Muscle layer of duodenum (tissue), 2 donors: ENCODE results near the gene TMA7.
A peak's percentile ranks its signal among the peaks of the same experiment; 100 is the strongest.

Experiments
- H3K27ac ChIP-seq: one replicate; pipeline ENCODE4 v1.7.0; 2013; ENCODE audit warnings: mild to moderate bottlenecking, low read length
- H3K27me3 ChIP-seq: one replicate; pipeline ENCODE4 v1.7.0; 2013; ENCODE audit warnings: low read depth, mild to moderate bottlenecking, control low read depth, low read length
- H3K36me3 ChIP-seq, 2 donors: one replicate each; pipeline ENCODE4 v1.7.0; 2013; ENCODE audit warnings: low read length in 2 of 2, control low read depth in 1 of 2, mild to moderate bottlenecking in 1 of 2; ENCODE audit not compliant: insufficient read depth in 2 of 2, control insufficient read depth in 1 of 2
- H3K4me1 ChIP-seq, 2 donors: one replicate each; pipeline ENCODE4 v1.7.0; 2013; ENCODE audit warnings: low read length in 2 of 2, mild to moderate bottlenecking in 2 of 2, control low read depth in 1 of 2, moderate library complexity in 1 of 2; ENCODE audit not compliant: insufficient read depth in 2 of 2, control insufficient read depth in 1 of 2
- H3K4me3 ChIP-seq, 2 donors: one replicate each; pipeline ENCODE4 v1.7.0; 2013; ENCODE audit warnings: low read length in 2 of 2, low read depth in 1 of 2, mild to moderate bottlenecking in 1 of 2
- H3K9me3 ChIP-seq, 2 donors: one replicate each; pipeline ENCODE4 v1.7.0; 2013; ENCODE audit warnings: low read length in 2 of 2, control low read depth in 1 of 2, mild to moderate bottlenecking in 1 of 2; ENCODE audit not compliant: control insufficient read depth in 1 of 2
- donor health status: healthy.

Gene TMA7

DNA sequence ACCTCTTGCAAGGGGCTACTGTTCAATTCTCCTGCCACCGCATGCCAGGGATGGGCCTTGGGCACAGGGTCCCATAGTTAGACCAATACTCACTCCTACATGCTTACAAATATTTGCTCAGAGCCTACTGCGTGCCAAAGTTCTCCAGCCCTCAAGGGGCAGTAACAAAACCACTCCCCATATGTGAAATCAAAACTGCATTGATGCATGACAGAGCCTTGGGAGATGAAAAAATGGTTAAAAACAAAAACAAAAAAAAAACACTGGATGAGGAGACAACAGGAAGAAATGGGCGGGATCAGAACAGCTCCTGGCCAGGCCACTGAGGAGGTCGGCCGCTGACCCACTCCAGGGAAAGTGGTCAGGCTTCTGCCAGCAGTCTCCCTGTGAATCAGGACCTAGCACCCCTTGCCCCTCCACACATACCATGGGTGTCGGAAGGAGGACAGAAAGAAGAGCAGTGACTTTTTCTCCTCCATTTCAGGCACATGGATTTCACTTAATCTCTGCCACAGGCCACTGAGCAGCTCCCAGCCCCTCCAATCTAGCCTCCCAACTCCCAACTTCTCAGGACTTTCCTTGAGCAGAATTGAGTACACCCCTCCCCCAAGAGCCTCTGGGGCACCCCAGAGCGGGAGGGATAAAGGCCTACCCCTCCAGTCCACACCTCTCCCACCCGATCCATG, 13.0 kb upstream of the TMA7 start:
- Histone ChIP-seq H3K27ac (peak overlapping the region; percentile 84), H3K27me3 (no peaks in the 10 kb centered on the region), H3K4me1 (peaks cover 24 to 71% of the 10 kb centered on the region in 2 donors), H3K9me3 (no peaks in the 10 kb centered on the region), H3K36me3 (peaks cover under 1 to 5% of the 10 kb centered on the region in 2 donors), H3K4me3 (peak overlapping the region; percentile 55 to 73)

DNA sequence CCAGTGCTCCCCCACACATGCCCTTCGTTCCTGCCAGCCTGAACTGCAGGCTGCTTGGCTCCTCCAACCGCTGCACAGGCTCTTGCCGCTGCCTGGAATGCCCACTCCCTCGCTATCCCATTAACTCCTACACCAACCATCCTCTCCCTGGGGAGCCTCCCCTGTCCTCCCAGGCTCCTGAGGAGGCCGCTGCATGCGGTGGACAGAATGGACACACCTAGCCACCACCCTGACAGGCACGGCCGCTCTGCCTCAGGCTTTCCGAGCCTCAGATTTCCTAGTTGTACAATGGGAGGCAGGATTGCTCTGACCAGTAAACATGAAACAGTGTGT, 12.5 kb upstream of the TMA7 start:
- peak overlapping the region; percentile 55 to 73 for H3K4me3 ChIP-seq
- peak overlapping the region; percentile 84 for H3K27ac ChIP-seq
- H3K4me1 ChIP-seq, result peaks cover 25 to 66% of the 10 kb centered on the region in 2 donors
- H3K9me3 ChIP-seq, result no peaks in the 10 kb centered on the region
- peaks cover 5 to 8% of the 10 kb centered on the region in 2 donors for H3K36me3 ChIP-seq
- no peaks in the 10 kb centered on the region for H3K27me3 ChIP-seq

DNA sequence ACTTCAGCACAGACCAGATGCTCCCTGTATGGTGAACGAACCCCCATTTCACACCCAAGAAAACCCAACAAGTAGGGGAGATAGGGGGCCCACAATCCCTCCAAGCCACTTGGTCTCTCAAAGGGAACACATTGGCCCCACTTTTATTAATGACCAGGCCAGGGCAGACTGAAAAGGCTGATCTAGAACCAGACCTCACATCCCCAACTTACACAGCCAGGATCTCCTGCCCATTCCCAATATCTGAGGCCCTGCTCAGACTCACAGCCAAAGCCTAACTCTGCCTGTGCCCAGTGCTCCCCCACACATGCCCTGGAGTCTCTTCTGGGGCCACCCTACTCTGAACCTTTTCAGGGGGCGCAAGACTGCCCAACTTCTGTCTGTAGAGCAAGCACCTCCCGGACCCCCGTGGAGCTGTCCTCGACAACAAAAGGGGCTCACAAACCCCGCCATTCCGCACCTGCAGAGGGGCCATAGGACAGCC, 11.9 kb upstream of the TMA7 start:
- H3K9me3 ChIP-seq, result no peaks in the 10 kb centered on the region
- peak overlapping the region; percentile 55 to 73 for H3K4me3 ChIP-seq
- H3K27me3 ChIP-seq, result no peaks in the 10 kb centered on the region
- H3K4me1 ChIP-seq, result peaks cover 30 to 66% of the 10 kb centered on the region in 2 donors
- peak overlapping the region; percentile 84 for H3K27ac ChIP-seq
- peaks cover 11 to 12% of the 10 kb centered on the region in 2 donors for H3K36me3 ChIP-seq

DNA sequence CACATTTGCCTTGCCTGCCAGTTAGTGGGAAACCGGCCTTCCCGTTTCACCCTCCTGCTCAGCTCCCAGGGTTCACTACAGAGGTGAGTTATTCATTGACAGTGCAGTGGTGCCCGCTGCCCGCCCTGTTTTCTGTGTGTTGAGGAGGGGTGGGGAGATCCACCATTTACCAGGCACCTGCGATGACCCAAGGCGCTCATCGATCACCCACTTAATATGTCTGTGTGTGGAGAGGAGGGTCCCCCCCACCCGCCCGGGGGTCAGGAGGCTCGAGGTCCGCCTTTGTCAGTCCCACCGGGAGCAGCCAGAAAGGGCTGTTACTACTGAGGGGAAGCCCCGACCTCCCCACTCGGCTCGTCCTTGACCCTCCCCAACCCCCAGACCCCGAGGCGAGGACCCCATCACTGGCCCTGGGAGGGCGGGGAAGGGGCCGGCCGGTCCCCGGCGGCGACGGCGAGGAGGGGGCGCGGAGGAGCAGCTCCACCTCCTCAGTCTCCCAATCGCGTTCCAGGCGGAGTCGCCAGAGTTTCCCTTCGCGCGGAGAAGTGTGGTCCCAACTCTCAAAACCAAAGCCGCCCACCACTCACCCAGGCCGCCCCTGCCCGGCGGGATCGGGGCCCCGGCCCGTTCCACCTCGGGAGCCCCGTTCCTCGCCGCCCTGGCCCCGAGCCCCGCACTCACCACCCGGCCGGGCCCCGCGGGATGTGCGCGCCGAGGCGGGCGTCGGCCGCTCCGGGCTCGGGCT, 11.3 kb upstream of the TMA7 start:
- Histone ChIP-seq H3K27ac (peak overlapping the region; percentile 84), H3K4me3 (peak overlapping the region; percentile 55 to 73), H3K4me1 (peaks cover 31 to 66% of the 10 kb centered on the region in 2 donors), H3K9me3 (no peaks in the 10 kb centered on the region), H3K27me3 (no peaks in the 10 kb centered on the region), H3K36me3 (peaks cover 9 to 13% of the 10 kb centered on the region in 2 donors)

DNA sequence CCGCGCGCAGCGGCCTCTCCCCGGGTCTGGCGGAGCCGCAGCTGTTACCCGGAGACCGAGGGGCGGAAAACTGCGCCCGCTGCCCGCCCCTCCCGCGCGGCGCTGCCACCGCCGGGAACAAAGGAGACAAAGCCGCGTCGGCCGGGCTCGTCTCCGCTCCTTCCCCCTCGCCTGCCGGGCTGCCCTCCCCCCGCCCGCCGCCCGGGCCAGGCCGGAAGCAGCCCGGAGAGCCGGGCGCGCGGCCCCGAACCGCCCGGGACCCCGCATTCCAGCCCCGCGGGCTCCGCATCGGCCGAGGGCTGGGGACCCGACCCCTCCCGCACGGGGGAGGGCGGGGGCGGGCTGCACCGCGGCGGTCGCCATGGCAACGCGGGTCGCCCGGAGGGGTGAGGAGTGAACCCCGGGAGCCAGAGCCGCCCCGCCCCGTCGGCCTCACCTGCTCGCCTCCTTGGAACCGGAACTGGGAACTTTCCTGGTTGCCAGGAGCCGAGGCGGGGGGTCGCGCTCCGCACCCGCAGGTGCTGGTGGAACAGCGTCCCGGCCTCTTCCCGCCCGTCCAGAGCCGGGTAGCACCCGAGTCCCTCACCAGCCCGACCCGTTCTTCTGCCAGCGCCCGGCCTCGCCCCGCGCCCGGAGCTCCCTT, 10.6 kb upstream of the TMA7 start:
- H3K4me3 ChIP-seq, result peak overlapping the region; percentile 56 to 73
- H3K4me1 ChIP-seq, result peaks cover 31 to 60% of the 10 kb centered on the region in 2 donors
- H3K36me3 ChIP-seq, result peaks cover 9 to 13% of the 10 kb centered on the region in 2 donors
- H3K27ac ChIP-seq, result peak overlapping the region; percentile 74
- no peaks in the 10 kb centered on the region for H3K9me3 ChIP-seq
- H3K27me3 ChIP-seq, result no peaks in the 10 kb centered on the region

DNA sequence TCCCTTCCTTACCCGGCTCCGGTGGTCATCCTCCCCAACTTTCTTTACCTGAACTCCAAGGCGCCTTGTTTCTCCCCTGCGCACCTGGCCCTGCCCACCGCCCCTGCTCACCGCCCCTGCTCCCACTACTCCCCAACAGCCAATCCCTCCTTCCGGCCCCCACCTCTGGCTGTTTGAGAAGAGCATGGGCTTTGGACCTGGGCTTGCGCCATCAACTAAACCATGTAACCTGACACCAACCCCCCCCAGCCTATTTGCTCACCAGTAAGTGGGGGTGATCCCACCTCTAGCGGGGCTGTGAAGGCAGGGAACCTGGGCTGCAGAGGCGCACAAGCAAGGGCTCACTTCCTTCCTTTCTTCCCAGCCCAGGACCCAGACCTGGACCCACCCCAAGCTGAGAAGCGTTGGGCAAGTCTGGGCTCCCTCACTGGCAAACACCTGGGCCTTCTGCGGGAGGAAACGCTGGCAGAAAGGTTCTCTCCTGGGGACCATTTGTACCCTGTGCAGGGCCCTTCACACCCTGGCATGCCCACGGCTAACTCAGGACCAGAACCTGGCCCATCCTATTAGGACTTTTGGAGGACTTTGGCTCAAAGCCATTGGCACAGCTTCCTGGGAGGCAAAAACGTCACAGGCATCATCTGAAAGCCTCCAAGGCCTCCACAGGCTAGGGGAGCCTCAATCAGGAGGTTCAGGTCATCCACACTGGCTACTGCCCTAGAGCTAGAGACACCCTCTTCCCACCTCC, 9.9 kb upstream of the TMA7 start, which contains the start of gene PLXNB1:
Gene PLXNB1 (minus strand): TSS at position 127 of the 748 bp plus-strand sequence. CDS start 5,475 bp downstream, outside the sequence.
- peak within 1 kb of the TSS; percentile 74 for H3K27ac ChIP-seq
- peak within 1 kb of the TSS; percentile 56 to 73 for H3K4me3 ChIP-seq
- no peaks in the 10 kb centered on the region for H3K9me3 ChIP-seq
- H3K36me3 ChIP-seq, result peaks cover 9 to 13% of the 10 kb centered on the region in 2 donors
- no peaks in the 10 kb centered on the region for H3K27me3 ChIP-seq
- H3K4me1 ChIP-seq, result peaks cover 31 to 53% of the 10 kb centered on the region in 2 donors

DNA sequence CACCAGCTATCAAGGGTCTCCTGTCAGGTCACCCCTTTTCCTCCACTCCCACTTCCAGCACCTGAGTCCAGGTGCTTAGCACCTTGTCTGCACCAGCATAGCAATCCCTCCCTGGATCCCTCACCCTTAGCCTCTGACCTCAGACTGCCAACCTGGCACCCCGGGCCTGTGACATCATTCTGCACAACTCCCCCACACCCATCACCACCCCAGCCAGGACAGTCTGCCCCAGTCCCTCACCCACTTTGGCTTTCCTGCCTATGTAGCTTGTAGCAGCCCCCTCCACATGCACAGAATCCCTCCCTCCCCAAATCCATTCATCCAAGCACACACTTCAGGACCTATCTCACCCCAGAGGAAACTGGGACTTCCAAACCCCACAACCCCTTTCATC, 9.4 kb upstream of the TMA7 start:
- H3K36me3 ChIP-seq, result peaks cover 9 to 13% of the 10 kb centered on the region in 2 donors
- H3K9me3 ChIP-seq, result no peaks in the 10 kb centered on the region
- no peak overlapping the region for H3K4me3 ChIP-seq
- peak overlapping the region; percentile 74 for H3K27ac ChIP-seq
- no peaks in the 10 kb centered on the region for H3K27me3 ChIP-seq
- H3K4me1 ChIP-seq, result peaks cover 31 to 48% of the 10 kb centered on the region in 2 donors

DNA sequence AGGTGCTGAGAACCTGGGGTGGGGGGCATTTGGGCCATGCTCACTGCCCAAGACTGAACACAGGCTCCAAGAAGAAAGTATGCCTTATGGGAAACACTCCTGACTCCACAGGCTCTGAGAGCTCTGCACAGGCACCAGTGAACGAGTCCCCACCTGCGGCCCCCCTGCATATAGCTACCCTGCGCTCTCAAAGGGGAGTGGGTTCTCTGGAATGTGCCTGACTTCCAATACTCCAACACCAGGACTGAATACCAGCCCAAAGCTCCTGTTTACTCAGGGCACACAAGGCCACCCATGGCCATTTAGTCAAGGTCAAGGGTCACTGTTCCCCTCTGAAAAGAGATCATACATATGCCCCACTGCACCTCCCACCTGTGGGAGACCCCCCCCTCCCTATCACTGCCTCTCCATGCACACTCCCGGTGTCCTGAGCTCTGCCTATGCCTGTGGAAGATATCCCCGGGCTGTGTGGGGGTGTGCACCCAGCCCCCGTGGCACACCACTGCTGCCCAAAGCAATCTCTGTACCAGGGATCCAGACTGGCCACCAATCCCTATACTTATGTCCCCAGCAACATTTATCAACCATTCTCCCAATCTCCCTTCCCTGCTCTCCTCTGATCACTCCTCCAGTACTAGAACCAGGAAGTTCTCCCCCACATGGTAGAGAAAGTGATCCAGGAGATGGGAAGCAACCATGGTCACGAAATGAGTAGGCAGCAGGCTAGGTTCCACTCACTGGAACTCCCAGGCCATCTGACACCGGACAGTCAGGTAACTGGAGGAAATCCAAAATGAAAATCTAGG, 8.6 kb upstream of the TMA7 start:
- no peaks in the 10 kb centered on the region for H3K27me3 ChIP-seq
- peaks cover 9 to 13% of the 10 kb centered on the region in 2 donors for H3K36me3 ChIP-seq
- H3K27ac ChIP-seq, result peak overlapping the region; percentile 74
- no peaks in the 10 kb centered on the region for H3K9me3 ChIP-seq
- no peak overlapping the region for H3K4me3 ChIP-seq
- H3K4me1 ChIP-seq, result peaks cover 25 to 46% of the 10 kb centered on the region in 2 donors

DNA sequence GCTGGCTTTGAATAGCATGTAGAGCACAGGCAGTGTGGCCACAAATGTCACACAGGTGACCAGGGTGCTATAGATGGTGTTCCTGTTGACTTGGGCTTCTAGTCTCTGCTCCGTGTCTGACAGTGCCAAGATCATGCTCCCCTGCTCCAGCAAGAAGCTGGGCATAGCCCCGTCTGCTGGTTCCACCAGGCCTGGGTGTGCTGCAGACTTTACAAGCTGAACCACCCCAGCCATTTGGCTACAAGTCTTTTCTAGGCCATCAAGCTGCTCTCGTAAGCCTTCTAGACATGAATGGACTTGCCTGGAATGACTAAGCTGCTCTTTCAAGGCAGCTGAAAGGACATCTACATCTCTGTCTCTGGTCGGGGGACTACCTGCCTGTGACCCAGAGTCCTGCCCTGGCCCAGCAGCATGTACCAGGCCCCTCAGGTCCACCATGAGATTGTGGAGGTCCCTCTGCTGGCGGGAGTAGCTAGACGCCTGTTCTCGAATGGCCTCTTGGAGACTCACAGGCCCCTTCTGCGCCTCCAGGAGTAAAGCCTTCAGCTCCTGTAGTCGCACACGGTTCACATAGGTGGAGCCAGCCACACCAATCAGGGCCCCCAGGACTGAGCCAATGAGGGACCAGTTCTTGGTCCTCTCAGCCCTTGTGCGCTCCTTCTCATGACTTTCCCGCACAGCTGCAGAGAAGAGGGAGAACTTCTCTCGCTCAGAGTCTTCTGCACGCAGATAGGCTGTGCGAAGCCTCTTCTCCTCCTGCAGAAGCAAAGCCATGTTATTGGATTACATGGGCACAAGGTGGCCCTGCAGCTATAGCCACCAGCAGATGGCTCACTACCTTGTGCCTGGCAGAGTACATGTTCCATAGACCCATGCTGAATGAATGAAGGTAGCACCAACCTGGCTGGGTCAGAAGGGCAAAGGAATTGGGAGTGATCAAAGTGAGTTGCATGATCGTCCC, 7.4 kb upstream of the TMA7 start:
- peaks cover 19 to 33% of the 10 kb centered on the region in 2 donors for H3K4me1 ChIP-seq
- peaks cover 9 to 13% of the 10 kb centered on the region in 2 donors for H3K36me3 ChIP-seq
- no peaks in the 10 kb centered on the region for H3K9me3 ChIP-seq
- no peak overlapping the region for H3K4me3 ChIP-seq
- H3K27me3 ChIP-seq, result no peaks in the 10 kb centered on the region
- H3K27ac ChIP-seq, result peak overlapping the region; percentile 50
